Liver (tissue), 9 donors: ENCODE measurements around the gene BANK1. TPM values are rescaled to one million over a fixed set of nuclear protein-coding genes. Genes with fewer than 3 reads are reported as not detected.

Experiments used
- DNase-seq: peaks from one replicate; pipeline ENCODE4 v3.0.0-alpha.2; 2017; ENCODE audit warnings: low spot score
- H3K27ac ChIP-seq, 2 donors: one replicate each; pipeline ENCODE4 v1.7.0; 2013; ENCODE audit warnings: inconsistent platforms in 2 of 2, low read length in 2 of 2, control low read depth in 1 of 2, low read depth in 1 of 2, mild to moderate bottlenecking in 1 of 2
- H3K27me3 ChIP-seq, 4 donors: one replicate each; pipeline versions ENCODE4 v1.6.1 to v1.7.0; 2013; ENCODE audit warnings: low read length in 3 of 4, inconsistent platforms in 1 of 4, mild to moderate bottlenecking in 1 of 4, moderate library complexity in 1 of 4; ENCODE audit not compliant: control insufficient read depth in 4 of 4, insufficient read depth in 4 of 4
- H3K36me3 ChIP-seq, 4 donors: one replicate each; pipeline versions ENCODE4 v1.6.1 to v1.7.0; 2013; ENCODE audit warnings: low read length in 3 of 4, mild to moderate bottlenecking in 3 of 4, low read depth in 1 of 4, moderate library complexity in 1 of 4; ENCODE audit not compliant: control insufficient read depth in 4 of 4, insufficient read depth in 3 of 4
- H3K4me1 ChIP-seq, 4 donors: one replicate each; pipeline versions ENCODE4 v1.6.1 to v1.7.0; 2013; ENCODE audit warnings: low read length in 3 of 4, mild to moderate bottlenecking in 3 of 4, moderate library complexity in 1 of 4; ENCODE audit not compliant: control insufficient read depth in 4 of 4, insufficient read depth in 4 of 4
- H3K4me3 ChIP-seq, 3 donors: one replicate each; pipeline versions ENCODE4 v1.6.1 to v1.7.0; 2013; ENCODE audit warnings: low read length in 3 of 3, control low read depth in 1 of 3, low read depth in 1 of 3, mild to moderate bottlenecking in 1 of 3
- H3K9ac ChIP-seq, 2 donors: one replicate each; pipeline ENCODE4 v1.7.0; 2013; ENCODE audit warnings: low read length in 2 of 2, mild to moderate bottlenecking in 2 of 2, moderate library complexity in 2 of 2, control low read depth in 1 of 2, low read depth in 1 of 2
- H3K9me3 ChIP-seq, 4 donors: one replicate each; pipeline versions ENCODE4 v1.6.1 to v1.7.0; 2013; ENCODE audit warnings: low read length in 3 of 4; ENCODE audit not compliant: control insufficient read depth in 4 of 4
- ATF3 ChIP-seq: IDR thresholded peaks from 2 replicates; pipeline ENCODE4 v1.6.1; 2016; ENCODE audit warnings: antibody characterized with exemption
- CTCF ChIP-seq: fragments of 150-350 bp; IDR thresholded peaks from 2 replicates; pipeline ENCODE4 v1.5.1; 2017; ENCODE audit warnings: improper control_type of control experiment, low read depth, low read length; ENCODE audit not compliant: missing input control
- EGR1 ChIP-seq, 2 donors: IDR thresholded peaks; 2 replicates each; pipeline ENCODE4 v1.6.1; 2016 to 2018; ENCODE audit warnings: antibody characterized with exemption in 2 of 2, low read depth in 2 of 2
- FOXA1 ChIP-seq: IDR thresholded peaks from 2 replicates; pipeline ENCODE4 v1.6.1; 2016; ENCODE audit warnings: antibody characterized with exemption
- FOXA2 ChIP-seq: IDR thresholded peaks from 2 replicates; pipeline ENCODE4 v1.6.1; 2016; ENCODE audit warnings: antibody characterized with exemption
- GABPA ChIP-seq, 2 donors: IDR thresholded peaks in 1 of 2; conservative IDR thresholded peaks in 1 of 2; 2 replicates each; pipeline ENCODE4 v1.6.1; 2016; ENCODE audit warnings: antibody characterized with exemption in 2 of 2, mild to moderate bottlenecking in 1 of 2, moderate library complexity in 1 of 2
- HNF4A ChIP-seq, 2 donors: conservative IDR thresholded peaks; 2 replicates each; pipeline ENCODE4 v1.6.1; 2016; ENCODE audit warnings: antibody characterized with exemption in 2 of 2, mild to moderate bottlenecking in 2 of 2
- HNF4G ChIP-seq: IDR thresholded peaks from 2 replicates; pipeline ENCODE4 v1.6.1; 2016; ENCODE audit warnings: antibody characterized with exemption
- JUND ChIP-seq, 2 donors: IDR thresholded peaks; 2 replicates each; pipeline ENCODE4 v1.6.1; 2016; ENCODE audit warnings: antibody characterized with exemption in 2 of 2
- MAX ChIP-seq: IDR thresholded peaks from 2 replicates; pipeline ENCODE4 v1.6.1; 2016; ENCODE audit warnings: antibody characterized with exemption
- NR2F2 ChIP-seq: IDR thresholded peaks from 2 replicates; pipeline ENCODE4 v1.6.1; 2016; ENCODE audit warnings: antibody characterized with exemption
- RAD21 ChIP-seq, 2 donors: IDR thresholded peaks; 2 replicates each; pipeline ENCODE4 v1.6.1; 2016; ENCODE audit warnings: antibody characterized with exemption in 2 of 2, mild to moderate bottlenecking in 2 of 2
- REST ChIP-seq: IDR thresholded peaks from 2 replicates; pipeline ENCODE4 v1.6.1; 2016; ENCODE audit warnings: antibody characterized with exemption, mild to moderate bottlenecking
- RXRA ChIP-seq, 2 donors: IDR thresholded peaks; 2 replicates each; pipeline ENCODE4 v1.6.1; 2017 to 2018; ENCODE audit warnings: antibody characterized with exemption in 2 of 2, mild to moderate bottlenecking in 1 of 2
- SP1 ChIP-seq: IDR thresholded peaks from 2 replicates; pipeline ENCODE4 v1.6.1; 2018; ENCODE audit warnings: antibody characterized with exemption, mild to moderate bottlenecking
- TAF1 ChIP-seq: conservative IDR thresholded peaks from 2 replicates; pipeline ENCODE4 v1.6.1; 2016; ENCODE audit warnings: antibody characterized with exemption, mild to moderate bottlenecking
- YY1 ChIP-seq: IDR thresholded peaks from 2 replicates; pipeline ENCODE4 v1.6.1; 2016; ENCODE audit warnings: antibody characterized with exemption, mild to moderate bottlenecking
- ZBTB33 ChIP-seq: IDR thresholded peaks from 2 replicates; pipeline ENCODE4 v1.6.1; 2016; ENCODE audit warnings: antibody characterized with exemption
- WGBS: extraction: QIAGEN DNeasy Blood & Tissue Kit; methylation state at CpG from one replicate; pipeline ENCODE4 v1.1.7; 2013; 5-methylcytosine and 5-hydroxymethylcytosine counted together
- polyA plus RNA-seq, 2 donors: library from polyadenylated mRNA; stranded (reverse) in 1 of 2; unstranded in 1 of 2; fragments of 200-250 nt in 1 of 2; fragments of >200 nt in 1 of 2; fragmentation: Nextera tagmentation in 1 of 2; extraction: Ambion mirVana in 1 of 2; gene quantifications; one replicate each; pipeline versions ENCODE4 v1.2.1 to v1.2.3, GENCODE V29; 2013 to 2015
- total RNA-seq, 2 donors: library from RNA; depleted of rRNA; stranded (reverse); fragments of >200 nt; gene quantifications; one replicate each; pipeline ENCODE4 v1.2.3, GENCODE V29; 2014
- donor health status: healthy.
- donor health status: healthy.
- donor health status: healthy.
- donor health status: healthy.
- donor health status: healthy.

Gene BANK1
- total and polyA plus RNA-seq, 4 donors, result 0.06 to 1.7 (median 0.35) TPM

- TF ChIP-seq CTCF (no peak), HNF4A (conservative IDR thresholded peaks at IDR 0.05) (no peak), HNF4G (no peak), NR2F2 (no peak), EGR1 (IDR thresholded peaks at IDR 0.05; ENCODE audit: low read depth in 2 of 2) (no peak), RAD21 (IDR thresholded peaks at IDR 0.05) (no peak), YY1 (no peak)
Observed at GRCh38 chr4:102057122-102057521, 266.6 kb downstream of the BANK1 start (continued).

- no peak overlapping the region for H3K9ac ChIP-seq
- no peaks in the 10 kb centered on the region for H3K9me3 ChIP-seq
- no peak for DNase-seq
- H3K27me3 ChIP-seq, result no peaks in the 10 kb centered on the region
- TF ChIP-seq HNF4A (conservative IDR thresholded peaks at IDR 0.05), result no peak
- no peak for TF ChIP-seq SP1
- no peak for TF ChIP-seq MAX
- no peak for TF ChIP-seq HNF4G
- TF ChIP-seq ZBTB33, result no peak
- TF ChIP-seq RXRA (IDR thresholded peaks at IDR 0.05), result no peak
- TF ChIP-seq EGR1 (IDR thresholded peaks at IDR 0.05; ENCODE audit: low read depth in 2 of 2), result no peak
- no peak for TF ChIP-seq RAD21 (IDR thresholded peaks at IDR 0.05)
- TF ChIP-seq FOXA1, result no peak
- no peak for TF ChIP-seq GABPA (IDR thresholded peaks at IDR 0.05 in 1 of 2, conservative IDR thresholded peaks at IDR 0.05 in 1 of 2)
- TF ChIP-seq REST, result no peak
- no peak for TF ChIP-seq NR2F2
- no peak for TF ChIP-seq JUND (IDR thresholded peaks at IDR 0.05)
- no peak for TF ChIP-seq ATF3
- no peak for TF ChIP-seq CTCF
- no peak for TF ChIP-seq TAF1
- TF ChIP-seq FOXA2, result no peak
- 82% methylated on average over 1 of the region's 1 CpG for WGBS
- no peak overlapping the region for H3K27ac ChIP-seq
- H3K36me3 ChIP-seq, result no peaks in the 10 kb centered on the region
- H3K4me3 ChIP-seq, result no peak overlapping the region
- H3K4me1 ChIP-seq, result no peaks in the 10 kb centered on the region
Observed at GRCh38 chr4:102061133-102061532, 270.6 kb downstream of the BANK1 start.
